WERI-Rb-1 (cell line): ENCODE results near the gene PPFIA1.

Experiments used
- DNase-seq: peaks from one replicate; pipeline ENCODE4 v3.0.0-alpha.2; 2020
- H3K27ac ChIP-seq: fragments of 250-450 bp; sonication (Bioruptor Pico); 2 replicates; pipeline ENCODE4 v1.5.1; 2020; ENCODE audit warnings: mild to moderate bottlenecking, moderate library complexity
- H3K27me3 ChIP-seq: fragments of 250-450 bp; sonication (Bioruptor Pico); 2 replicates; pipeline ENCODE4 v1.5.1; 2021; ENCODE audit warnings: mild to moderate bottlenecking, low read depth, moderate library complexity; ENCODE audit not compliant: insufficient read depth, severe bottlenecking
- H3K36me3 ChIP-seq: fragments of 250-450 bp; sonication (Bioruptor Pico); 2 replicates; pipeline ENCODE4 v1.5.1; 2020; ENCODE audit warnings: mild to moderate bottlenecking, moderate library complexity
- H3K4me3 ChIP-seq: 2 replicates; pipeline ENCODE4 v1.5.1; 2011; ENCODE audit warnings: low read depth, mild to moderate bottlenecking, control low read depth, low read length
- H3K9me3 ChIP-seq: fragments of 250-450 bp; sonication (Bioruptor Pico); 2 replicates; pipeline ENCODE4 v1.5.1; 2021; ENCODE audit warnings: mild to moderate bottlenecking, moderate library complexity; ENCODE audit not compliant: severe bottlenecking
- TF ChIP-seq, protein P1 (sequence below): IDR thresholded peaks from 2 replicates; pipeline ENCODE4 v1.5.1; 2011; ENCODE audit warnings: low read depth, mild to moderate bottlenecking, control low read depth, inconsistent platforms, low read length

Gene PPFIA1

DNA sequence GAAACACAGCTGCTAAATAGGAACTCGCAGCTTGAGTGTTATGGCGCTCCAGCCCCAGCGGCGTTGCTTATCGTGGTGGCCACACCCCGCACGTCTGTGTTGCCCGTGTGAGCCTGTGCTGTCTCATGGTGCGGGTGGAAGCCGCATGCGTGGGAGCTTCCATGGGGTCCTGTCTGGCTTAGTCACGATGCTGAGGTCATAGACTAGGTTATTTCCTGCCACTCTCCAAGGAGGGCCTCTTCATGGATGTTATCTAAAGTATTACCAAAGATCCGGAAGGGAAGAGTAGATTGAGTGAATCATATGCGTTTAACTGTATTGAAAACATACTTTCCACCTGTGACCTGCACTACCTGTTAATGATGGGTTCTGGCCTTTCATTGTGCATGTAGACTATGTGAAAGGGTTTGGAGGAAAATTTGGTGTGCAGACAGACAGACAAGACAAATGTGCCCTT, 149.5 kb downstream of the PPFIA1 start:
- peaks cover 69% of the 10 kb centered on the region for H3K36me3 ChIP-seq
- no peaks in the 10 kb centered on the region for H3K9me3 ChIP-seq
- DNase-seq, result no peak
- no peak overlapping the region for H3K27ac ChIP-seq
- H3K4me3 ChIP-seq, result no peak overlapping the region
- TF ChIP-seq, protein P1, sequence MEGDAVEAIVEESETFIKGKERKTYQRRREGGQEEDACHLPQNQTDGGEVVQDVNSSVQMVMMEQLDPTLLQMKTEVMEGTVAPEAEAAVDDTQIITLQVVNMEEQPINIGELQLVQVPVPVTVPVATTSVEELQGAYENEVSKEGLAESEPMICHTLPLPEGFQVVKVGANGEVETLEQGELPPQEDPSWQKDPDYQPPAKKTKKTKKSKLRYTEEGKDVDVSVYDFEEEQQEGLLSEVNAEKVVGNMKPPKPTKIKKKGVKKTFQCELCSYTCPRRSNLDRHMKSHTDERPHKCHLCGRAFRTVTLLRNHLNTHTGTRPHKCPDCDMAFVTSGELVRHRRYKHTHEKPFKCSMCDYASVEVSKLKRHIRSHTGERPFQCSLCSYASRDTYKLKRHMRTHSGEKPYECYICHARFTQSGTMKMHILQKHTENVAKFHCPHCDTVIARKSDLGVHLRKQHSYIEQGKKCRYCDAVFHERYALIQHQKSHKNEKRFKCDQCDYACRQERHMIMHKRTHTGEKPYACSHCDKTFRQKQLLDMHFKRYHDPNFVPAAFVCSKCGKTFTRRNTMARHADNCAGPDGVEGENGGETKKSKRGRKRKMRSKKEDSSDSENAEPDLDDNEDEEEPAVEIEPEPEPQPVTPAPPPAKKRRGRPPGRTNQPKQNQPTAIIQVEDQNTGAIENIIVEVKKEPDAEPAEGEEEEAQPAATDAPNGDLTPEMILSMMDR, result no peak
- H3K27me3 ChIP-seq, result no peaks in the 10 kb centered on the region

GRCh38 chr11:70420496-70420895, 150.0 kb downstream of the PPFIA1 start:
- TF ChIP-seq, protein P1, result no peak
- Histone ChIP-seq H3K27ac (no peak overlapping the region), H3K36me3 (peaks cover 69% of the 10 kb centered on the region), H3K27me3 (no peaks in the 10 kb centered on the region), H3K9me3 (no peaks in the 10 kb centered on the region), H3K4me3 (no peak overlapping the region)
- DNase-seq, result no peak

DNA sequence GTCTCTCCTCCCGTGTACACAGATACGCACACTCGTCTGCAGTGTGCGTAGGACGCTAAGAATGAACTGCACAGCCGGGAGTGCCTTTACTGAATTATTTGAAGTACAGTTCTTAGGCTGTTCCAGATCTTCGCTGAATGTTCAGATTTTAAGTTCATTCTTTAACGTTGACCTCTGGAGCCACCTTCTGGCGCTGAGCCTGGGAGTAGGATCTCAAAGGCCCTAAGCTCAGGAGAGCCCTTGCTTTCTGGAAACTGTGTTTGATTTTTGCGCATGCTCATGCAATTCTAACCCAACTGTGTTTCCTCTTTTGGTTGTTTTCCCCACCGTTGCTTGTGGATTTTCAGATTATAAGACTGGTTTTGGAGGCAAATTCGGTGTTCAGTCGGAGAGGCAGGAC, 150.6 kb downstream of the PPFIA1 start:
- no peak overlapping the region for H3K4me3 ChIP-seq
- H3K36me3 ChIP-seq, result peaks cover 68% of the 10 kb centered on the region
- H3K27me3 ChIP-seq, result no peaks in the 10 kb centered on the region
- DNase-seq, result no peak
- no peak overlapping the region for H3K27ac ChIP-seq
- no peaks in the 10 kb centered on the region for H3K9me3 ChIP-seq
- TF ChIP-seq, protein P1, result no peak

DNA sequence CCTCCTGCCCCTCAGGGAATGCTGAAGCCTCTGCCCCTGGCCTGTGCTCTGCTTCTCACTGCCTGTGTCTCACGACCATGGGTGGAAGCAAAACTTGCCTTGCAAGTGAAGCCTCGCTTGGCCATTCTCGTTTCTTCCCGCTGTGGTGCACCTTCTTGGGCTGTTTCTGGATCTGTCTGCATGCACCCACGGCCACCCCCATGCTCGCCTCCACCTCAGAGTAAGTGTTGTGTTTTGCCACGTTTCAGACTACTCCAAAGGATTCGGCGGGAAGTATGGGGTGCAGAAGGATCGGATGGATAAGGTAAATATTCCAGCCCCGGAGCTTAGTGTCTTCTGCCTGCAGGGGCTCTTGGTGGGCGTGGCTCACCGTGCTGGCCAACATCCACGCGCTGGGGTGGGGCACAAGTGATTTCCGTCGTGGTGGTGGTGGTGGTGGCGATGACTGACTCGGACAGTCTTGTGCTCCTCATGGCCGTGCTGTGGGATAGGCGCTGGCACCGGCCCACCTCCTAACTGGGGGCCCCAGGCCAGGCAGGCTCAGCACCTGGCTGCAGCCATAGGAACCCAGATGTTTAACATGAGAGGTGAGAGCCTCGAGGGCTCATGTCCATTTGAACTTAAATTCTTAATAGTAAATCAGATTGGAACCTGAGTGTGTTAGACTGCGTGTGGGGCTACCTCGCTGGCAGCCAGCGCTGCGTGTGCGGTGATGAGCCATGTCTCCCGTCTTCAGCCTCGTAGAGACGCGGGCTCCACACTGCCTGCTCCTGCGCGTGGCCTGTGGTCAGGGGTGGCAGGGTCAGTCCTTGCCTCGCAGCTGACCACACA, 152.4 kb downstream of the PPFIA1 start:
- peaks cover 61% of the 10 kb centered on the region for H3K36me3 ChIP-seq
- no peak for DNase-seq

DNA sequence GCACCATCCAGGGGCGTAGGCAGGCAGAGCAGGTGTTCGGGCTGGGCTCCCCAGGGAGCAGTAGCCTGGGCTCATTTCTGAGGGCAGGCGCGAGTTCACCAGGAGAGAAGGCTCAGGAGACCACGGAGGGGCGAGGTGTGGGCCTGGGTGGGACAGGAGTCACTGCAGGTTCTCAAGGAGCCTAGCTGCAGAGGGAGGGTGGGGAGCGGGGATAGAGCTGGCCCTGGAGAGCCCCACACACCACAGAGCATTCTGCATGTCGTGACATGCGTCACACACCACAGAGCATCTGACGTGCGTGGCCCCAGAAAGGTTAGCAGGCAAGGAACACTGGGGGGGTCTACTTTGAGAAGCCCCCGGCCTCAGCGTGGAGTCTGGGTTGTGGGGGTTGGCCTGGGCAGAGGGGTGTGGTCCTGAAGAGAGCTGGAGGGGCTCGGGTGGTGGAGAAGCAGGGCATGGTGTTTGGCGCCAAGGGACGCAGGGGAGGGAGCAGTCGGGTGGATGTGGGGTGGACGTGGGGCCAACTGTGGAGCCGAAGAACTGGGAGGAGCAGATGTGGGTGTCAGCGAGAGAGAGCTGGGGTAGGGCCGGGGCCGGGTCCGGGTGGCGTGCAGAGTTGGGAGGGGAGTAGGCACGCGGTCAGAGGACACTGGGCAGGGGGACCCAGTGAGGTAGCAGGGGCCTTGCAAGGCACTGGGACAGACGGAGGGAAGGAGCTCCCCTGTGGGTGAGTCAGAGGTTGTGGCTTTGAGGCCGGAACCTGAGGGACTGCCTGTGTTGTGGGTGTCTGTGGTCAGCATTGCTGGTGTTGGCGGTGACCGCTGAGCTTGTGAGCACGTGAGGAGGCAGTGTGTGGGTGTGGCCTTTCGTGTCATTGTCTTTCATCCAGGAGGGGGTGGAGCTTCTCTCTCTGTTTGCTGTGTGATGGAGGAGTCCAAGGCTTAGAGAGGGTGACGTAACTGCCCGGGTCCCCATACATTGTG, 153.3 kb downstream of the PPFIA1 start:
- no peak for DNase-seq
- Histone ChIP-seq H3K9me3 (no peaks in the 10 kb centered on the region), H3K27ac (no peak overlapping the region), H3K36me3 (peaks cover 57% of the 10 kb centered on the region), H3K27me3 (no peaks in the 10 kb centered on the region), H3K4me3 (no peak overlapping the region)
- TF ChIP-seq, protein P1, result no peak

More for the DNA sequence above, 152.4 kb downstream of the PPFIA1 start:
- Histone ChIP-seq H3K9me3 (no peaks in the 10 kb centered on the region), H3K4me3 (no peak overlapping the region), H3K27me3 (no peaks in the 10 kb centered on the region), H3K27ac (no peak overlapping the region)
- TF ChIP-seq, protein P1, result no peak
